Keratinocyte (primary cell): ENCODE results near the gene GABRB2. TPM values are rescaled to one million over a fixed set of nuclear protein-coding genes. Genes with fewer than 3 reads are reported as not detected.

Experiments
- DNase-seq: peaks from one replicate; pipeline ENCODE4 v3.0.0-alpha.2; 2011; ENCODE audit warnings: low read depth, missing footprints, low spot score
- FAIRE-seq: peaks from 2 replicates; lab custom pipeline; 2011; peaks lifted over from hg19 to GRCh38; lab: Jason Lieb, UNC
- H2AFZ ChIP-seq: 2 replicates; pipeline ENCODE4 v1.6.0; 2012; ENCODE audit warnings: low read length, control low read depth, inconsistent platforms; ENCODE audit not compliant: control insufficient read depth
- H3K27ac ChIP-seq: 2 replicates; pipeline ENCODE4 v1.5.1; 2011; ENCODE audit warnings: low read length; ENCODE audit not compliant: control insufficient read depth, insufficient read depth
- H3K27me3 ChIP-seq: 3 replicates; pipeline ENCODE4 v1.6.0; 2011; ENCODE audit warnings: low read length; ENCODE audit not compliant: control insufficient read depth, insufficient read depth; ENCODE audit errors: extremely low read depth
- H3K36me3 ChIP-seq, 2 experiments: 2 replicates in 1 of 2; 3 replicates in 1 of 2; pipeline ENCODE4 v1.5.1; 2011; ENCODE audit warnings: low read length in 2 of 2, mild to moderate bottlenecking in 1 of 2; ENCODE audit not compliant: control insufficient read depth in 2 of 2, insufficient read depth in 2 of 2; ENCODE audit errors: extremely low read depth in 1 of 2
- H3K4me1 ChIP-seq: 3 replicates; pipeline ENCODE4 v1.5.1; 2011; ENCODE audit warnings: low read length; ENCODE audit not compliant: control insufficient read depth, insufficient read depth; ENCODE audit errors: extremely low read depth
- H3K4me2 ChIP-seq: 3 replicates; pipeline ENCODE4 v1.6.0; 2011; ENCODE audit warnings: low read depth, low read length; ENCODE audit not compliant: control insufficient read depth, insufficient read depth; ENCODE audit errors: extremely low read depth
- H3K4me3 ChIP-seq, 3 experiments: fragments of 200-600 bp in 1 of 3; sonication (generic) in 1 of 3; 2 replicates in 2 of 3; 3 replicates in 1 of 3; pipeline ENCODE4 v1.5.1; 2011 to 2016; ENCODE audit warnings: low read length in 3 of 3, mild to moderate bottlenecking in 3 of 3, control low read depth in 2 of 3, inconsistent platforms in 1 of 3, low read depth in 1 of 3, mixed read lengths in 1 of 3, mixed run types in 1 of 3, moderate library complexity in 1 of 3; ENCODE audit not compliant: control insufficient read depth in 2 of 3, insufficient read depth in 2 of 3; ENCODE audit errors: extremely low read depth in 1 of 3
- H3K79me2 ChIP-seq: 2 replicates; pipeline ENCODE4 v1.6.0; 2012; ENCODE audit warnings: low read length; ENCODE audit not compliant: control insufficient read depth, insufficient read depth
- H3K9ac ChIP-seq: 3 replicates; pipeline ENCODE4 v1.6.0; 2011; ENCODE audit warnings: low read length; ENCODE audit not compliant: control insufficient read depth, insufficient read depth; ENCODE audit errors: extremely low read depth
- H3K9me1 ChIP-seq: 3 replicates; pipeline ENCODE4 v1.6.0; 2011; ENCODE audit warnings: low read length; ENCODE audit not compliant: control insufficient read depth, insufficient read depth; ENCODE audit errors: extremely low read depth
- H3K9me3 ChIP-seq: 2 replicates; pipeline ENCODE4 v1.5.1; 2012; ENCODE audit warnings: low read depth, low read length; ENCODE audit not compliant: control insufficient read depth
- H4K20me1 ChIP-seq: 3 replicates; pipeline ENCODE4 v1.6.0; 2011; ENCODE audit warnings: low read length; ENCODE audit not compliant: control insufficient read depth, insufficient read depth; ENCODE audit errors: extremely low read depth
- EZH2 ChIP-seq: IDR thresholded peaks from one replicate; pipeline ENCODE4 v1.6.1; 2012; ENCODE audit warnings: inconsistent platforms, mild to moderate bottlenecking, low read length, moderate library complexity
- dilution Hi-C: fragments of 300-500 bp; cut with MboI; formaldehyde crosslinking; loops from one replicate; pipeline ENCODE4 v1.7.0; 2020; ENCODE audit warnings: low sequenced_read_pairs; ENCODE audit not compliant: extremely low pct_ligation_motif_present
- polyA plus RNA-seq, 5 experiments: library from polyadenylated mRNA; depleted of rRNA in 3 of 5; stranded (reverse) in 3 of 5; stranded (forward) in 1 of 5; unstranded in 1 of 5; fragments of >200 nt; gene quantifications; 1 replicate in 1 of 5; 2 replicates in 3 of 5; 3 replicates in 1 of 5; pipeline versions ENCODE4 v1.2.1 to v1.2.3, GENCODE V29; 2011 to 2012; ENCODE audit warnings: missing spikeins in 2 of 5, low read depth in 1 of 5, low replicate concordance in 1 of 5
- TF ChIP-seq, protein P1 (sequence below), 3 experiments: IDR thresholded peaks in 1 of 3; conservative IDR thresholded peaks in 1 of 3; optimal IDR thresholded peaks in 1 of 3; 2 replicates in 2 of 3; 3 replicates in 1 of 3; pipeline versions ENCODE3 to v1.5.1; 2011; ENCODE audit warnings: low read length in 3 of 3, mild to moderate bottlenecking in 3 of 3, moderate library complexity in 2 of 3, control low read depth in 1 of 3, inconsistent platforms in 1 of 3; ENCODE audit not compliant: insufficient read depth in 2 of 3; ENCODE audit errors: extremely low read depth in 1 of 3

GABRB2 gene
- polyA plus RNA-seq, 1 donor (not counting 4 experiments of a cell fraction or from before 2014, with no cell fraction given): not detected

DNA sequence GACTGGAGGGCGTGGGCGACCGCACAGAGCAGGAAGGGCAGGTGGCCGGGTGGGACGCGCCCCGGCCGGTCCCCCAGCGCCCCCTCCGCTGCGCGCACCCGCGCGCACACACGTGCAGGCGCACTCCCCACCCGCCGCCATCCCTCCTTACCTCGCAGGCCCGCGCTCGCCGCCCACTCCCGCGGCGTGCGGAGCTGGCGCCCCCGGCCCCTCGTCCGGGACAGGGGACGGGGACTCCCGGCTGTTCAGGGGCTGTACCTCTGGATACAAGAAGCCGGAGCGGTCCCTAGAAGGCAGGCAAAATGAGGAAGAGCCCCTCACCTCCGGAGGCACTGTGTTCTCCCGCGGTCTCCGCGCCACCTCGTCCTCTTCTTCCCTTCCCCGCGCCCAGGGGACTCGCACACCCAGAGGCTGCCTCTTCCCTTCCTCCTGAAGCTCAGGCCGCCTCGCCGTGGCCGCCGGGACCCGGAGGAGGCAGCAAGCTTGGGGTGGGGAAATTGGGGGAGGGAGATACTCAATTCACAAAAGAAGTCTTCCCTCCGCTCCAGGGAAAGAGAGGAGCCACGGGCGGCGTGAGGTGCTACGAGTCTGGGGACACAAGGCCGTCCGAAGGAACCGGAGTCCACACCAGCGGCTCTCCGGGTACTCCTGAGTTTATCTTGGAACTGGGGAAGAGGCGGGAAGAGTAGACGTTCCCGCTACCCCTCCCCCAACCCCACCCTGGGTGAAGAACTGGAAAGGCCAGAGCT lies 1.4 kb upstream of the GABRB2 start:
- H3K4me1 ChIP-seq: no peaks in the 10 kb centered on the region
- no peak overlapping the region for H3K4me3 ChIP-seq
- no peak overlapping the region for H2AFZ ChIP-seq

DNA sequence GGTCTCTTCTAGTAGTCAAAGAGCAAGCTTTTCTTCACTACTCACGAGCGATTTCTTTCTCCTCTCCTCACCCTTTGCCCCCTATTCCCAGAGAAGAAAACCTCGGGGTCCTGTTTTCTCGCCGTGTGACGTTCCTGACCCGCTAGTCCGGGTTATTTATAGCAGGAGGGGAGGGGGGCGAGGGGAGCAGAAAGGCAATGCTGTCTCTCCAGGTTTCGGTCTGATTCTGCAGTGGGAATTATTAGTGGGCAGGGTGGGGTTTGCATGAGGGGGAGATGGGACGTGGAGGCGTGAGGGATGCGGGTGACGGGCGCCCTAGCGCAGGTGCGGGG lies 847 bp upstream of the GABRB2 start:
- H2AFZ ChIP-seq: no peak overlapping the region
- peak overlapping the region; percentile 16 for H3K4me2 ChIP-seq
- H3K9ac ChIP-seq: no peak overlapping the region
- no peaks in the 10 kb centered on the region for H3K9me3 ChIP-seq
- dilution Hi-C loops: no loop called here
- no peaks in the 10 kb centered on the region for H3K9me1 ChIP-seq
- peaks cover 43% of the 10 kb centered on the region for H3K27me3 ChIP-seq
- TF ChIP-seq, protein P1, sequence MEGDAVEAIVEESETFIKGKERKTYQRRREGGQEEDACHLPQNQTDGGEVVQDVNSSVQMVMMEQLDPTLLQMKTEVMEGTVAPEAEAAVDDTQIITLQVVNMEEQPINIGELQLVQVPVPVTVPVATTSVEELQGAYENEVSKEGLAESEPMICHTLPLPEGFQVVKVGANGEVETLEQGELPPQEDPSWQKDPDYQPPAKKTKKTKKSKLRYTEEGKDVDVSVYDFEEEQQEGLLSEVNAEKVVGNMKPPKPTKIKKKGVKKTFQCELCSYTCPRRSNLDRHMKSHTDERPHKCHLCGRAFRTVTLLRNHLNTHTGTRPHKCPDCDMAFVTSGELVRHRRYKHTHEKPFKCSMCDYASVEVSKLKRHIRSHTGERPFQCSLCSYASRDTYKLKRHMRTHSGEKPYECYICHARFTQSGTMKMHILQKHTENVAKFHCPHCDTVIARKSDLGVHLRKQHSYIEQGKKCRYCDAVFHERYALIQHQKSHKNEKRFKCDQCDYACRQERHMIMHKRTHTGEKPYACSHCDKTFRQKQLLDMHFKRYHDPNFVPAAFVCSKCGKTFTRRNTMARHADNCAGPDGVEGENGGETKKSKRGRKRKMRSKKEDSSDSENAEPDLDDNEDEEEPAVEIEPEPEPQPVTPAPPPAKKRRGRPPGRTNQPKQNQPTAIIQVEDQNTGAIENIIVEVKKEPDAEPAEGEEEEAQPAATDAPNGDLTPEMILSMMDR (optimal IDR thresholded peaks at IDR 0.05 in 1 of 3, IDR thresholded peaks at IDR 0.05 in 1 of 3, conservative IDR thresholded peaks at IDR 0.05 in 1 of 3; ENCODE audit: extremely low read depth in 1 of 3, insufficient read depth in 2 of 3, low read length in 3 of 3): no peak
- TF ChIP-seq EZH2: no peak
- H4K20me1 ChIP-seq: no peaks in the 10 kb centered on the region
- DNase-seq (no peak), FAIRE-seq (no peak)
- H3K4me1 ChIP-seq: no peaks in the 10 kb centered on the region
- no peaks in the 10 kb centered on the region for H3K79me2 ChIP-seq
- H3K4me3 ChIP-seq: no peak overlapping the region
- H3K36me3 ChIP-seq: no peaks in the 10 kb centered on the region
- no peak overlapping the region for H3K27ac ChIP-seq

More for the DNA sequence above, 1.4 kb upstream of the GABRB2 start:
- no peak for FAIRE-seq
- H3K4me2 ChIP-seq: no peak overlapping the region
- no peaks in the 10 kb centered on the region for H3K9me3 ChIP-seq
- H3K27ac ChIP-seq: no peak overlapping the region
- H3K9ac ChIP-seq: no peak overlapping the region
- dilution Hi-C loops: no loop called here
- H4K20me1 ChIP-seq: no peaks in the 10 kb centered on the region
- H3K9me1 ChIP-seq: no peaks in the 10 kb centered on the region
- TF ChIP-seq, protein P1 (optimal IDR thresholded peaks at IDR 0.05 in 1 of 3, IDR thresholded peaks at IDR 0.05 in 1 of 3, conservative IDR thresholded peaks at IDR 0.05 in 1 of 3; ENCODE audit: extremely low read depth in 1 of 3, insufficient read depth in 2 of 3, low read length in 3 of 3): no peak
- TF ChIP-seq EZH2: no peak
- peaks cover 43% of the 10 kb centered on the region for H3K27me3 ChIP-seq
- H3K36me3 ChIP-seq: no peaks in the 10 kb centered on the region
- DNase-seq: no peak
- H3K79me2 ChIP-seq: no peaks in the 10 kb centered on the region
